ENCODE measurements around the gene PHF23. TPM values are rescaled to one million over a fixed set of nuclear protein-coding genes. Genes with fewer than 3 reads are reported as not detected.

The PHF23 gene
- 27.0 and 32.2 TPM in 2 replicates for total RNA-seq

DNA sequence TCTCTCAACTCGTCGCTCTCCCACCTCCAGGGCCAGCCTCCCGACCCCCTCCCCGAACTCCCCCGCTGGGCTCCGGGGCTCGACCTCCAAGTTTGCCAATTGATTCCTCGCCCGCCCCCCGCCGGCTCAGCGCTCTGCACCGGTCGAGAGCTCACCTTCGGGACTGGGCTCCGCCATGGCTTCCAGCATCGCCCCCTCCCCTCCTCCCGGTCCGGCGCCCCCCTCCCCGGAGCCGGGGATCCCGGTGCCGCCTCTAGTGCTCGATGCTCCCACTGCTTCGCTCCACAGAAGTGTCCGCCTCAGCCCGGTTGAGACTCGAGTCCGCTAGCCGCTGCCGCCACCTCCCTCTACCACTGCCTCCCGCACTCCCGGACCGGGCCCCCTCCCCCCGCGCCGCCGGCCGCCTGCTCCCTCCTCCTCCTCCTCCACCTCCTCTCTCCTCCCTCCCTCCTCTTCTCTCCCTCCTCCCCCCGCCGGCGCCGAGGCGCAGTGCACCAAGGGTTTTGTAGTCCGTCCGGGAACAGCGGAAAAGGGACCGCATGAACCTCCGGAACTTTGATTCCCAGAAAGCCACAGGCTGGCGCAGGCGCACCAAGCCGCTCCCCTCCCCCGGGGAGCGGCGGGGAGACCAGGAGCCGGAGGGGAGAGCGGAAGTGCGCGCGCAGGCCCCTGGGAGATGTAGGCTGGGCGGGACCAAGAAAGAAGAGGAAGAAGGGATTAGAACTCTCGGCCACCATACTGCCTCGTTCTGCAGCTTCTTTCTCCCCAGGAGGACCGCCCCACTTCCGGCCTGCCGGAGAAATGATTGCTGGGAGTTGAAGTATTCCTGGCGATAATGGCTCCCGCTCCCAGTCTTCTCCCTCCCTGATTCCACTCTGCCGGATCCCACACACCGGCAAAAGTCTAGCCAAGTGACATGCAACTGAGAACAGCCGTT is at the start of gene PHF23:
Gene PHF23 (minus strand): TSS at position 367 of the 937 bp plus-strand sequence. CDS start 178 bp downstream, at position 189.

GRCh38 chr17:7281074-7281952 is 42.1 kb upstream of the PHF23 start, which contains the start of gene SLC2A4:
SLC2A4 (plus strand) TSS chr17:7281718; CDS start chr17:7281935, 217 bp downstream.

DNA sequence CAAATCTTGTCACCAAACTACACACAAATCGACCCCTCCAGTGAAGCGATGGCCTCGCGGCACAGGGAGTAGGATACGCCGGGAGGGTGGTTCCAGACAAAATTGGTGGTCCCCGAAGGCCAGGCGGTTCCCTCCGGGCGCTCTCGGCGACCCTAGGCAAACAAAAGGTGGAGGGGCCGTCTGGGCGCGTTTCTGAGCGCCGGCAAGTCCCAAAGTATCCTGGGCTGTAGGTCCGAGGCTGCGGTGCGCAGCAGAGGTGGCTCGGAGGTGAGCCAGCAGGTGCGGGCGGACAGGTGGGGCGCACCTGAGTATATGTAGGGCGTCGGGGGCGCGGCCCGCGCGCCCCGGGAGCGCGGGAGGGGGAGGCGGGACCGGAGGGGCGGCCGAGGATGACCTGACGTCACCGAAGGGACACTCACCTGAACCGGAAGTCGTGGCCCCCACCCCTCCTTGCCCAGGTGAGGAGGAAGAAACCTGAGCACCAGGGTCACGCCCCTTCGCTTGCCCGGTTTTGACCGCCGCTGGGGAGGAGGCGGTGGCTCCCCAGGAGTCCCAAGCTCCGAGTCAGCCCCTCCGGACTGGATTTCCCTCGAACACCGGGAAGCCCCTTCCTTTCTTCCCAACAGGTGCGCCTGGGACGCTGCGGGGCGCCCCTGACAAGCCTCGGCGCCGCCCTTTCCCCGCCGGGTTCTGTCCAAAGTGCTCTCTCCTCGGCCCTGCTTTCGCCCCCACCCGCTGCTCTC is 23.1 kb upstream of the PHF23 start, which contains the start of gene CLDN7:
Gene CLDN7 (minus strand): TSS at position 287 of the 743 bp plus-strand sequence. CDS start 435 bp downstream, outside the sequence.

DNA sequence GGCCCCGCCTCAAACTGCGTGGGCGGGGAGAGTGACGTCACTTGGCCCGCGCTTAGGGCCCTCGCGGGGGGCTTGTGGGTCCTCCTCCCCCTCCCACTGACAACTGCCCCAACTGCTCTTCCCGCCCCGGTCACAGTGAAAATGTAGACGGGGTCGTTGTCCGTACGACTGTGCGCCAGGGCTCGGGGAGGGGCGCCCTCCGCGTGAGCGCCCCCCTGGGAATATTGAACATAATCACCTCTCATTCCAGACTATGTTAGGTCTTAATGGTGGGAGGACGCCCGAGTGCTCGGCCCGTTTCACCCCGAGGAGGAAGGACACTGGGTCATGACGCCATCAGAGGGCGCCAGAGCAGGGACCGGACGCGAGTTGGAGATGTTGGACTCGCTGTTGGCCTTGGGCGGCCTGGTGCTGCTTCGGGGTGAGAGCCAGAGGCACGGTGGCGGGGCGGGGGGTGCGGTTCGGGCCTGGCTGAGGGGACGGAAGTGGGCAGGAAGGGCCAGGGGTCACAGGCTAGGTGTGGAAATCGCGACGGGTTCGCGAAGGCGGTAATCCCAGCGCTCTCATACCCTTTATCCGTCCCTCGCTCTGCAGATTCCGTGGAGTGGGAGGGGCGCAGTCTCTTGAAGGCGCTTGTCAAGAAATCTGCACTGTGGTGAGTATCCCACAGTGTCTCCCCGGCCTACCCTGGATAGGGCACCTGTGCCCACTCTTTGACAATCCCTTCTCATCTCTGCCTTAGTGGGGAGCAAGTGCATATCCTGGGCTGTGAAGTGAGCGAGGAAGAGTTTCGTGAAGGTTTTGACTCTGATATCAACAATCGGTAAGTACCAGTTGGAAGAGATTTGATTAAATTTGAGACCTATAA is 13.2 kb upstream of the PHF23 start, which contains the start of gene ELP5:
Gene ELP5 (plus strand): TSS at position 40 of the 868 bp plus-strand sequence. CDS start 336 bp downstream, at position 376.

DNA sequence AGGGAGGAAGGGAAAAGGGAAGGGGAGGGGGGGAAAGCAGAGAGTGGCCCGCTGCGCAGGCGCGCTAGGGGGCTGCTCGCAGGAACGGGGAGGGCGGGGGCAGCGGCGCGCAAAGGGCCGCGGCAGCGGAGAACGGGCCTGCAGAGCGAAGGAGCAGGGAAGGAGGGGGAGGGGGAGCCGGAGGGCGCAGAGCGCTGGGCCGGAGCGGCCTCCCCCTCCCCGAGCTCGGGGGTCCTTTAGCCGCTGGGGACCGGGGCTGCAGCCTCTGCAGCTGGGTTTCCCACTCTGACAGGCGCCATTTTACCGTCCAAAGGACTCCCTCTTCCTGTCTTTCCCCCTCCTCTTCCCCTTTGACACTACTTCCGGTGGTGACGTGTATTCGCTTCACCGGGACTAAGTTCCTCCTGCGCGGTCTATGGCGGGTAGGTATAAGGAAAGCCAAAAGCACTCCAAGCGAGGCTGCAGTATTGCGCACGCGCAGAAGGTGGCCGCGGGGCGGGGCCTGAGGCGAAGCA is 12.5 kb upstream of the PHF23 start, which contains the start of gene CTDNEP1:
Gene CTDNEP1 (minus strand): TSS at position 74 of the 515 bp plus-strand sequence. CDS start 438 bp downstream, outside the sequence.

GRCh38 chr17:7241783-7242716 is 2.8 kb upstream of the PHF23 start, which contains the start of gene GABARAP:
GABARAP (minus strand) TSS chr17:7242449; CDS start chr17:7242330, 119 bp downstream.

DNA sequence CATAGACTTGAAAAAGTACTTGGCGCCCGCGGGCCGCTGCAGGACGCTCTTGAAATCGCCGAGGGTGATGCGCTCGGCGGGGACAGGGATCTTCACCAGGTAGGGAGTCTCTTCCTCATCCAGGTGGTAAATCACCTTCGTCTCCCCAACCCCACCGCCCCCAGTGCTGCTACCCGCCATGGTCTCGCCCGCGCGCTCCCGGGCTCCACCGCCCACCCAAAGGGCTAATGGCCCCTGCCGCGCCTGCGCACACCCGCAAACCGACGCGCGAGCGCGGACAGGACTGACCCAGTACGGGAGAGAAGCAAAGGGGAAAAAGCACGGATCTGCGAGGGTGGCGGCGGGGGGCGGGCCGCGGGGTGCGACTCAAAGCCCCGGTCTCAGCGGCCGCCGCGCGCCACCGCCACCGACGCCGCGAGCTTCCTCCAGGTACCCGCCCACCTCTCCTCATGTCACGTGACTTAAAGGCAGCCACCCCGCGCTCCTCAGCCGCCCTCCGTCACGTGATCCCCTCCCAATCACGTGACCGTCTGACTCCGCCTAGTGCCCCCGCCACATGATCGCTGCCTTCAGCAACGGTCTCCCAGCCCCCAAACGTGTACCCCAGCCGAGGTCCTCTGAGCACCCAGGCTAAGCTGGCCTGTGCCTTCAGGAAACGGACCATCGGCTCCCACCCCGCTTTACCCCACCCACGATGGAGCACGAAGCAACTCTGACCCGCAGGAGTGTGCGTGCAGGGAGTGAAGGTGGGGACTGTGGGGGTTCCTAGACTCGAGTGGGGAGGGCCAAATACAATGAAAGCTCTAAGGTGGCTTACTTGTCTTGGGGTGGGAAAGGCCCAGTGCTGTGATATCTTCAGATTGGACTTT is 4.9 kb downstream of the PHF23 start, which contains the start of gene DVL2:
Gene DVL2 (minus strand): TSS at position 435 of the 869 bp plus-strand sequence. CDS start 255 bp downstream, at position 180.

DNA sequence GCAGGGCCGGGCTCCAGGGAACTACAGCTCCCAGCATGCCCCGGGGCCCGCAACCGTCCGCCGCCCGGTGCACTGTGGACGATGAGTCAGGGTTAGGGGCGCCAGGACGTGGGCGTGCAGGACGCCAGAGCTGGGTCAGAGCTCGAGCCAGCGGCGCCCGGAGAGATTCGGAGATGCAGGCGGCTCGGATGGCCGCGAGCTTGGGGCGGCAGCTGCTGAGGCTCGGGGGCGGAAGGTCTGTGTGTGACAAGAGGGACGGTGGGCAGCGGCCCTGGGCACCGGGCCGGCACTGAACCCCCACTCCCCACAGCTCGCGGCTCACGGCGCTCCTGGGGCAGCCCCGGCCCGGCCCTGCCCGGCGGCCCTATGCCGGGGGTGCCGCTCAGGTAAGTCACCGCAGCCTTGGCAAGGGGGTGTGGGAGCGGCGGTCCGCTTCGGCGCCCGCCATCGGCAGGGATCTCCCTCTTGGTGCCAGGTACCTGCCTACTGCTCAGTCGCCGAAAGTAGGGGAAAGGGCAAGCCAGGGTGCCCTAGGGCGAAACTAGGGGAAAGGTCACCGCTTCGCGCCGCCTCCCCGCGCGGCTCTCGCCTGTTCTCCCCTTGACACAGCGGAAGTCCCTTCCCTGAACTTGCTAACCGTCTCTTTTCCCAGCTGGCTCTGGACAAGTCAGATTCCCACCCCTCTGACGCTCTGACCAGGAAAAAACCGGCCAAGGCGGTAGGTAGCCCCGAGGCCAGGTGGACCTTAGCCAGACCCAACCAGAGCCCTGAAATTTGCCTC is 19.3 kb downstream of the PHF23 start, which contains the start of the genes ACADVL and DLG4:
Gene ACADVL (plus strand): TSS at position 127 of the 781 bp plus-strand sequence. CDS start 47 bp downstream, at position 174.
Gene DLG4 (minus strand): TSS at position 25 of the 781 bp plus-strand sequence.

Other genes starting within 250 kb of the PHF23 start
- gene ALOX12, start 243.4 kb downstream of the PHF23 start, total RNA-seq = under 0.01 and 0.14 TPM in 2 replicates
- 15.7 and 46.3 TPM in 2 replicates for gene RNASEK, start 226.8 kb downstream of the PHF23 start, total RNA-seq
- gene BCL6B, start 216.4 kb downstream of the PHF23 start, total RNA-seq = not detected in 2 replicates
- 1.4 and 3.0 TPM in 2 replicates for gene SLC16A13, start 203.4 kb downstream of the PHF23 start, total RNA-seq
- gene SLC16A11, start 195.4 kb downstream of the PHF23 start, total RNA-seq = 0.07 TPM in 1 of 2 replicates, not detected in the other
- not detected in 2 replicates for gene CLEC10A, start 159.2 kb downstream of the PHF23 start, total RNA-seq
- gene ASGR2, start 124.6 kb downstream of the PHF23 start, total RNA-seq = not detected in 2 replicates
- gene ASGR1, start 60.1 kb downstream of the PHF23 start, total RNA-seq = 0.07 TPM in 1 of 2 replicates, not detected in the other
- gene DLG4, start 19.6 kb downstream of the PHF23 start, total RNA-seq = 1.0 and 9.3 TPM in 2 replicates
- 172 and 221 TPM in 2 replicates for gene ACADVL, start 19.5 kb downstream of the PHF23 start, total RNA-seq
- 62.4 and 66.6 TPM in 2 replicates for gene DVL2, start 4.9 kb downstream of the PHF23 start, total RNA-seq
- gene GABARAP, start 3.0 kb upstream of the PHF23 start, total RNA-seq = 57.8 and 81.4 TPM in 2 replicates
- 26.3 and 49.0 TPM in 2 replicates for gene CTDNEP1, start 12.3 kb upstream of the PHF23 start, total RNA-seq
- 11.0 and 16.7 TPM in 2 replicates for gene ELP5, start 12.8 kb upstream of the PHF23 start, total RNA-seq
- gene CLDN7, start 23.0 kb upstream of the PHF23 start, total RNA-seq = 453 and 573 TPM in 2 replicates
- gene SLC2A4, start 42.3 kb upstream of the PHF23 start, total RNA-seq = under 0.01 and 0.14 TPM in 2 replicates
- 0.34 and 1.1 TPM in 2 replicates for gene YBX2, start 55.2 kb upstream of the PHF23 start, total RNA-seq
- 435 and 611 TPM in 2 replicates for gene EIF5A, start 68.2 kb upstream of the PHF23 start, total RNA-seq
- 29.4 and 30.4 TPM in 2 replicates for gene GPS2, start 75.9 kb upstream of the PHF23 start, total RNA-seq
- 15.7 and 22.5 TPM in 2 replicates for gene NEURL4, start 89.9 kb upstream of the PHF23 start, total RNA-seq
- 0.34 and 0.71 TPM in 2 replicates for gene ACAP1, start 97.1 kb upstream of the PHF23 start, total RNA-seq
- gene KCTD11, start 112.7 kb upstream of the PHF23 start, total RNA-seq = 7.2 and 21.0 TPM in 2 replicates
- gene TMEM95, start 115.7 kb upstream of the PHF23 start, total RNA-seq = not detected in 2 replicates
- 5.8 and 10.6 TPM in 2 replicates for gene TNK1, start 141.6 kb upstream of the PHF23 start, total RNA-seq
- 12.6 and 28.2 TPM in 2 replicates for gene PLSCR3, start 155.1 kb upstream of the PHF23 start, total RNA-seq
- 26.6 and 88.9 TPM in 2 replicates for gene TMEM256, start 164.6 kb upstream of the PHF23 start, total RNA-seq
- gene NLGN2, start 168.4 kb upstream of the PHF23 start, total RNA-seq = 1.4 and 6.1 TPM in 2 replicates
- gene SPEM1, start 180.9 kb upstream of the PHF23 start, total RNA-seq = not detected in 2 replicates
- gene SPEM2, start 186.2 kb upstream of the PHF23 start, total RNA-seq = not detected in 2 replicates
- not detected in 2 replicates for gene SPEM3, start 189.4 kb upstream of the PHF23 start, total RNA-seq
- gene TMEM102, start 196.0 kb upstream of the PHF23 start, total RNA-seq = 10.3 and 10.7 TPM in 2 replicates
- gene FGF11, start 200.1 kb upstream of the PHF23 start, total RNA-seq = 19.1 and 44.3 TPM in 2 replicates
- 7.6 and 14.7 TPM in 2 replicates for gene CHRNB1, start 205.6 kb upstream of the PHF23 start, total RNA-seq
- 17.4 and 37.4 TPM in 2 replicates for gene ZBTB4, start 240.2 kb upstream of the PHF23 start, total RNA-seq
- gene SLC35G6, start 242.0 kb upstream of the PHF23 start, total RNA-seq = not detected in 2 replicates
- 75.9 and 140 TPM in 2 replicates for gene POLR2A, start 244.9 kb upstream of the PHF23 start, total RNA-seq